GM12872 (cell line): Measurements from ENCODE around the gene MCF2L.

Experiments
- TF ChIP-seq, protein P1 (sequence below): IDR thresholded peaks from 3 replicates; pipeline ENCODE4 v1.5.1; 2011; ENCODE audit warnings: low read depth, mild to moderate bottlenecking, low read length, moderate library complexity; ENCODE audit not compliant: insufficient read depth

The MCF2L gene

GRCh38 chr13:113138792-113139551 is 170.0 kb downstream of the MCF2L start:
- TF ChIP-seq, protein P1, sequence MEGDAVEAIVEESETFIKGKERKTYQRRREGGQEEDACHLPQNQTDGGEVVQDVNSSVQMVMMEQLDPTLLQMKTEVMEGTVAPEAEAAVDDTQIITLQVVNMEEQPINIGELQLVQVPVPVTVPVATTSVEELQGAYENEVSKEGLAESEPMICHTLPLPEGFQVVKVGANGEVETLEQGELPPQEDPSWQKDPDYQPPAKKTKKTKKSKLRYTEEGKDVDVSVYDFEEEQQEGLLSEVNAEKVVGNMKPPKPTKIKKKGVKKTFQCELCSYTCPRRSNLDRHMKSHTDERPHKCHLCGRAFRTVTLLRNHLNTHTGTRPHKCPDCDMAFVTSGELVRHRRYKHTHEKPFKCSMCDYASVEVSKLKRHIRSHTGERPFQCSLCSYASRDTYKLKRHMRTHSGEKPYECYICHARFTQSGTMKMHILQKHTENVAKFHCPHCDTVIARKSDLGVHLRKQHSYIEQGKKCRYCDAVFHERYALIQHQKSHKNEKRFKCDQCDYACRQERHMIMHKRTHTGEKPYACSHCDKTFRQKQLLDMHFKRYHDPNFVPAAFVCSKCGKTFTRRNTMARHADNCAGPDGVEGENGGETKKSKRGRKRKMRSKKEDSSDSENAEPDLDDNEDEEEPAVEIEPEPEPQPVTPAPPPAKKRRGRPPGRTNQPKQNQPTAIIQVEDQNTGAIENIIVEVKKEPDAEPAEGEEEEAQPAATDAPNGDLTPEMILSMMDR, result no peak

DNA sequence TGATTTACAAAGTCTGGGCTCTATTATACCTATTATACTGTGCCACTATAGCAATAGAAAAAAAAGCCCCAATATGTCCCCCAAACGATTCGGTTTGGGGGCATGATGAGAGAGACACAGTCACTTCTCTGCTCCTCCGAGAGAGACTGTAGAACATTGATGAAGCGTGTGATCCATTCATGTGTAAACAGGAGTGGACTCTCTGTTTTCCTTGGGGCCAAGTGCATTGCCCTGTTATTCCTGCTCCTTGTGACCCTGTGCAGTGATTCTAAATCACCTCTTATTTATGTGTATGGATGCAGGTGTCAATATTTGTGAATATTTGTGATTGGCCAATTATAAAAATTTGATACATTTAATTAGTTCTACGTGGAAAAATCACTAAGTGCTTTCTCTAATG is 170.6 kb downstream of the MCF2L start:
- TF ChIP-seq, protein P1, result no peak

DNA sequence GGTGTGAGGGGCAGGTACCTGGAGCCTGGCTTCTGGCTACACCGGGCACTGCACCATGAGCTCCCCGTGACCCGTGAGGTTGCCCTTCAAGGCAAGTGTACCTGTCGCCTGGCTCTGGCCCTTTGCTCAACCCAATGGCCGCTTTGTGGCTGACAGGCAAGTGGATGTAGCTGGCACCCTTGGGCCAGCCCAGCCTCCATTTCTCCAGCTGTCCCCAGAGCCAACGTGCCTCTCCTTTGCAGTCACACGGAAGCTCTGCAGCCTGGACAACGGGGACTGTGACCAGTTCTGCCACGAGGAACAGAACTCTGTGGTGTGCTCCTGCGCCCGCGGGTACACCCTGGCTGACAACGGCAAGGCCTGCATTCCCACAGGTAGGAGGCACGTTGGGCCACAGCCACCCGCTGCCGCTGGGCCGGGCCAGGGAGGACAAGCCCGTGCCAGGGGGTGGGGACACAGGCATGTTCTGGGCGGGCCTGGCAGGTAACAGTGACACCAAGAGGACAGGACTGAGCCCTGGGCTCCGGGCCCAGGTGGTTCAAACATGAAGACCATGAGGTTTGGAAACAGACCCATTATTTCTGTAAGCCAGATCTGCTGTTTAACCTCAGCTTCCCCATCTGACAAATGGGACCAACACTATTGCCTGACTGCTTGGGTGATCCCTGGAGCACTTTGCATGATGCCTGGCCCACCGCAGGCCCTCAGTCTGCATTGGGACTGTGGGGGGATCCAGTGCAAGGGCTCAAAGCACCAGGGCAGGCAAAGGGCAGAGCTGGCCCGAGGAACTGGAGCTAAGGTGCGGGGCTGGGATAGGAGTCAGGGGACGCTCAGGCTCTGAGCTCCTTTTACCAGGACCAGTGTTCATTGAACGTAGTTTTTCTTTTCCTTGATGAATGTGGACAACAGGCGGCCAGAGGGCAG is 171.9 kb downstream of the MCF2L start:
- TF ChIP-seq, protein P1, result no peak

- TF ChIP-seq, protein P1, result no peak
Observed at GRCh38 chr13:113141601-113141970, 172.6 kb downstream of the MCF2L start.

DNA sequence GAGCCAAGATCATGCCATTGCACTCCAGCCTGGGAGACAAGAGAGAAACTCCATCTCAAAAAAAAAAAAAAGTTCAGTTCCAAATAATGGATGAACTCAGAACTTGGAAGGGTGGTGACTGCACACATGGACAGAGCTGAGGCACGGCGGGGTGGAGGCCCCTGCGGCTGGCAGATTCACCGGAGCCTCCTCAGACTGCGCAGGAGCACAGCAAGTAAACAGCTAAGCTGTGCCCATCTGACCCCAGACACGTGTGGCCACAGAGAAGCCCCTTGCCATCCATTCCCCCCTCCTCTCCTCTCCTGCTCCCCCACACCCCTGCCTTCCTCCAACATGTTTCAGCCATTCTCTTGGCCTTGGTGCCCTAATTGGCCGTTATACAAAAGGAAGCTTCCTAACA is 173.9 kb downstream of the MCF2L start:
- TF ChIP-seq, protein P1, result no peak

DNA sequence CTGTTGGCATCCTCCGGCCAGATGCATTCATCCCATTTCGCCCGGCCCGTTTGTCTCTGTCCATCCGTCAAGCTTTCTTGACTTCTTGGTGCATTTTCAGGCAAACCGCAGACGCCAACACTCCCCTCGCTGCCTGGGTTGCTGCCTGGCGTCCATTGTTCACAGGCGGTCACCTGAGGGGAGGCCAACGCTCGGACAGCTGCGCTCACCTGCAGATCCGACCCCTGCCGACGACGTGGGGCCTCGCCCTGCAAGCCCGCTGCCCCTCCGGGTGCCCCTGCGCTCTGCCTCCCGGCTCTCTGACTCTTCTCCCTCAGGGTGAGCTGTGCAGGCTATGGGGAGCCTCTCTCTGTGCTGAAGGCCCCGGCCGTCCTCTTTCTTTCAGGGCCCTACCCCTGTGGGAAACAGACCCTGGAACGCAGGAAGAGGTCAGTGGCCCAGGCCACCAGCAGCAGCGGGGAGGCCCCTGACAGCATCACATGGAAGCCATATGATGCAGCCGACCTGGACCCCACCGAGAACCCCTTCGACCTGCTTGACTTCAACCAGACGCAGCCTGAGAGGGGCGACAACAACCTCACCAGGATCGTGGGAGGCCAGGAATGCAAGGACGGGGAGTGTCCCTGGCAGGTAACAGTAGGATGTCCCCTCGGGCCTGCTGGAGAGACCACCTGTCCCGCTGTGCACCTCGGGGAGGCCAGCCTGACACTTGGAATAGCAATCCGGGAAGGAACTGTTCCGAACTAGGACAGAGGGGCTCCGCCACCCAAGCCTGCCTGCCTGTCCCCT is 174.6 kb downstream of the MCF2L start:
- TF ChIP-seq, protein P1, result no peak

GRCh38 chr13:113144255-113144629 is 175.2 kb downstream of the MCF2L start:
- TF ChIP-seq, protein P1, result no peak
